ENCODE results near the gene NCAM2.

NCAM2 gene

GRCh38 chr21:21231913-21232312, 233.7 kb downstream of the NCAM2 start:
- no peak for DNase-seq

- DNase-seq = no peak
Measured at GRCh38 chr21:21232320-21232719, 234.1 kb downstream of the NCAM2 start.

GRCh38 chr21:21233051-21233450, 234.8 kb downstream of the NCAM2 start:
- no peak for DNase-seq

- no peak for DNase-seq
Measured at GRCh38 chr21:21236996-21237395, 238.8 kb downstream of the NCAM2 start.

GRCh38 chr21:21238629-21239400, 240.6 kb downstream of the NCAM2 start:
- DNase-seq = no peak

GRCh38 chr21:21241391-21241790, 243.2 kb downstream of the NCAM2 start:
- DNase-seq = no peak

GRCh38 chr21:21246007-21246406, 247.8 kb downstream of the NCAM2 start:
- no peak for DNase-seq

GRCh38 chr21:21247424-21247823, 249.2 kb downstream of the NCAM2 start:
- DNase-seq = no peak

- no peak for DNase-seq
Measured at GRCh38 chr21:21262048-21262447, 263.8 kb downstream of the NCAM2 start.

- DNase-seq = no peak
Measured at GRCh38 chr21:21268061-21268471, 269.9 kb downstream of the NCAM2 start.

- no peak for DNase-seq
Measured at GRCh38 chr21:21268885-21269284, 270.7 kb downstream of the NCAM2 start.

GRCh38 chr21:21279193-21279901, 281.1 kb downstream of the NCAM2 start:
- no peak for DNase-seq

GRCh38 chr21:21283810-21284209, 285.6 kb downstream of the NCAM2 start:
- DNase-seq = no peak

GRCh38 chr21:21286170-21286798, 288.1 kb downstream of the NCAM2 start:
- no peak for DNase-seq

- DNase-seq = no peak
Measured at GRCh38 chr21:21290751-21291150, 292.5 kb downstream of the NCAM2 start.

GRCh38 chr21:21291883-21292569, 293.8 kb downstream of the NCAM2 start:
- no peak for DNase-seq

- no peak for DNase-seq
Measured at GRCh38 chr21:21295303-21295702, 297.1 kb downstream of the NCAM2 start.

GRCh38 chr21:21297211-21297610, 299.0 kb downstream of the NCAM2 start:
- no peak for DNase-seq

GRCh38 chr21:21301013-21301412, 302.8 kb downstream of the NCAM2 start:
- DNase-seq = no peak

GRCh38 chr21:21309510-21309909, 311.3 kb downstream of the NCAM2 start:
- DNase-seq = no peak

- DNase-seq = no peak
Measured at GRCh38 chr21:21324297-21324696, 326.1 kb downstream of the NCAM2 start.

- DNase-seq = no peak
Measured at GRCh38 chr21:21332492-21332891, 334.3 kb downstream of the NCAM2 start.

- no peak for DNase-seq
Measured at GRCh38 chr21:21341041-21341440, 342.8 kb downstream of the NCAM2 start.

All from GF-D8 (cell line).